Measurements from ENCODE around the gene PTPRG.

PTPRG gene

GRCh38 chr3:61780016-61780415 is 218.6 kb downstream of the PTPRG start:
- Histone ChIP-seq H3K9ac (ENCODE audit: low read depth, low read length, poor library complexity, severe bottlenecking) (no peak overlapping the region), H3K79me2 (ENCODE audit: insufficient read depth, low read length) (no peaks in the 10 kb centered on the region), H3F3A (ENCODE audit: low read depth) (no peaks in the 10 kb centered on the region), H3K27me3 (ENCODE audit: insufficient read depth, low read length, poor library complexity, severe bottlenecking) (no peaks in the 10 kb centered on the region), H3K9me2 (replicated peaks; ENCODE audit: low read depth, low read length) (no peaks in the 10 kb centered on the region), H3K4me1 (ENCODE audit: insufficient read depth, low read length, poor library complexity, severe bottlenecking) (peaks cover 7% of the 10 kb centered on the region), H3K36me3 (ENCODE audit: insufficient read depth, low read length) (no peaks in the 10 kb centered on the region), H2AFZ (ENCODE audit: low read length) (no peak overlapping the region), H3K4me3 (ENCODE audit: low read length, poor library complexity, severe bottlenecking) (no peak overlapping the region), H4K20me1 (ENCODE audit: insufficient read depth, low read length, poor library complexity, severe bottlenecking) (no peaks in the 10 kb centered on the region), H3K4me2 (ENCODE audit: low read depth, low read length, poor library complexity, severe bottlenecking) (no peak overlapping the region), H3K9me3 (ENCODE audit: insufficient read depth, low read depth, low read length) (no peaks in the 10 kb centered on the region)
- TF ChIP-seq CTCF (conservative IDR thresholded peaks at IDR 0.05; ENCODE audit: low read length) (no peak), EZH2phosphoT487 (IDR thresholded peaks at IDR 0.05; ENCODE audit: borderline replicate concordance) (no peak)

GRCh38 chr3:61780455-61781228 is 219.3 kb downstream of the PTPRG start:
- Histone ChIP-seq H3K9ac (ENCODE audit: low read depth, low read length, poor library complexity, severe bottlenecking) (no peak overlapping the region), H3K79me2 (ENCODE audit: insufficient read depth, low read length) (no peaks in the 10 kb centered on the region), H3F3A (ENCODE audit: low read depth) (no peaks in the 10 kb centered on the region), H4K20me1 (ENCODE audit: insufficient read depth, low read length, poor library complexity, severe bottlenecking) (no peaks in the 10 kb centered on the region), H3K27me3 (ENCODE audit: insufficient read depth, low read length, poor library complexity, severe bottlenecking) (no peaks in the 10 kb centered on the region), H3K4me2 (ENCODE audit: low read depth, low read length, poor library complexity, severe bottlenecking) (no peak overlapping the region), H3K4me3 (ENCODE audit: low read length, poor library complexity, severe bottlenecking) (no peak overlapping the region), H3K4me1 (ENCODE audit: insufficient read depth, low read length, poor library complexity, severe bottlenecking) (peaks cover 7% of the 10 kb centered on the region), H2AFZ (ENCODE audit: low read length) (no peak overlapping the region), H3K9me3 (ENCODE audit: insufficient read depth, low read depth, low read length) (no peaks in the 10 kb centered on the region), H3K36me3 (ENCODE audit: insufficient read depth, low read length) (no peaks in the 10 kb centered on the region), H3K9me2 (replicated peaks; ENCODE audit: low read depth, low read length) (no peaks in the 10 kb centered on the region)
- no peak for TF ChIP-seq CTCF (conservative IDR thresholded peaks at IDR 0.05; ENCODE audit: low read length)
- no peak for TF ChIP-seq EZH2phosphoT487 (IDR thresholded peaks at IDR 0.05; ENCODE audit: borderline replicate concordance)

GRCh38 chr3:61783993-61784718 is 222.8 kb downstream of the PTPRG start:
- TF ChIP-seq EZH2phosphoT487 (IDR thresholded peaks at IDR 0.05; ENCODE audit: borderline replicate concordance) (no peak), CTCF (conservative IDR thresholded peaks at IDR 0.05; ENCODE audit: low read length) (no peak)
- Histone ChIP-seq H3F3A (ENCODE audit: low read depth) (no peaks in the 10 kb centered on the region), H3K36me3 (ENCODE audit: insufficient read depth, low read length) (no peaks in the 10 kb centered on the region), H3K9me3 (ENCODE audit: insufficient read depth, low read depth, low read length) (no peaks in the 10 kb centered on the region), H4K20me1 (ENCODE audit: insufficient read depth, low read length, poor library complexity, severe bottlenecking) (no peaks in the 10 kb centered on the region), H3K4me2 (ENCODE audit: low read depth, low read length, poor library complexity, severe bottlenecking) (no peak overlapping the region), H3K27me3 (ENCODE audit: insufficient read depth, low read length, poor library complexity, severe bottlenecking) (no peaks in the 10 kb centered on the region), H3K9me2 (replicated peaks; ENCODE audit: low read depth, low read length) (no peaks in the 10 kb centered on the region), H3K4me1 (ENCODE audit: insufficient read depth, low read length, poor library complexity, severe bottlenecking) (no peaks in the 10 kb centered on the region), H3K79me2 (ENCODE audit: insufficient read depth, low read length) (no peaks in the 10 kb centered on the region), H2AFZ (ENCODE audit: low read length) (no peak overlapping the region), H3K9ac (ENCODE audit: low read depth, low read length, poor library complexity, severe bottlenecking) (no peak overlapping the region), H3K4me3 (ENCODE audit: low read length, poor library complexity, severe bottlenecking) (no peak overlapping the region)

Data from Loucy (cell line).